ENCODE measurements around the gene NF2.

- TF ChIP-seq BHLHE40 (IDR thresholded peaks at IDR 0.05; ENCODE audit: borderline replicate concordance): no peak
- TF ChIP-seq TARDBP (IDR thresholded peaks at IDR 0.05): no peak
- no peak for TF ChIP-seq SUZ12 (IDR thresholded peaks at IDR 0.05)
- no peak for TF ChIP-seq FOXA1 (IDR thresholded peaks at IDR 0.05)
- no peak for TF ChIP-seq FOXM1 (IDR thresholded peaks at IDR 0.05; ENCODE audit: borderline replicate concordance)
- no peak for TF ChIP-seq NFRKB (IDR thresholded peaks at IDR 0.05)
- no peak for TF ChIP-seq SP1 (IDR thresholded peaks at IDR 0.05)
Observed at GRCh38 chr22:29733362-29734201, 130.1 kb downstream of the NF2 start.

Measured in HEK293T (cell line).